ENCODE measurements around the gene HOXC5. TPM values are rescaled to one million over a fixed set of nuclear protein-coding genes. Genes with fewer than 3 reads are reported as not detected.
A peak's percentile ranks its signal among the peaks of the same experiment; 100 is the strongest.

The HOXC5 gene
- polyA plus RNA-seq (2012; ENCODE audit: insufficient read length, low read depth) = not detected

DNA sequence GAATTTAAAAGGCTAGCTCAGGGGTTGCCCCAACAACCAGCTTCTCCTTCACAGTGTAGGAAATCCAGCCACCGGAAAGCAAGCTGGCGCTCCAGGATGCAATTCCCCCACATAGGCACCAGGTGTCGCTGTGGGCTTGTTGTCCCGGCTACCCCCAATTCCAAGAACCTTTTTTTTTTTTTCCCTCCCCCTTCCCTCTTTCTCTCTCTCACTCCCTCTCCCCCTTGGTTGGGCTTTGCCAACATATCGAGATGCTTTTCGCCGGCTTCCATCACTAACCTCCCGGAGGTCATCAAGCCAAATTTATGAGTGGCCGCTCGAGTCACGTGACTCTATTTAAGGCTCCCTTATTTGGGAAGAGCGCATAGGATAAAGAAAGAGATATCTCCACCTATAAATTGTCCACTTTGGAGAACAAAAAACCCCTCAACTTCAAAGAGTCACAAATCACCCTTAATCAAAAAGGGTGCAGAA, at the start of gene HOXC5:
HOXC5 (plus strand) TSS at position 424 of the 474 bp plus-strand sequence. CDS start 73 bp downstream, outside the sequence.
- no peak for TF ChIP-seq POLR2AphosphoS5 (IDR thresholded peaks at IDR 0.05; ENCODE audit: low read depth, low read length)
- TF ChIP-seq, protein P1, sequence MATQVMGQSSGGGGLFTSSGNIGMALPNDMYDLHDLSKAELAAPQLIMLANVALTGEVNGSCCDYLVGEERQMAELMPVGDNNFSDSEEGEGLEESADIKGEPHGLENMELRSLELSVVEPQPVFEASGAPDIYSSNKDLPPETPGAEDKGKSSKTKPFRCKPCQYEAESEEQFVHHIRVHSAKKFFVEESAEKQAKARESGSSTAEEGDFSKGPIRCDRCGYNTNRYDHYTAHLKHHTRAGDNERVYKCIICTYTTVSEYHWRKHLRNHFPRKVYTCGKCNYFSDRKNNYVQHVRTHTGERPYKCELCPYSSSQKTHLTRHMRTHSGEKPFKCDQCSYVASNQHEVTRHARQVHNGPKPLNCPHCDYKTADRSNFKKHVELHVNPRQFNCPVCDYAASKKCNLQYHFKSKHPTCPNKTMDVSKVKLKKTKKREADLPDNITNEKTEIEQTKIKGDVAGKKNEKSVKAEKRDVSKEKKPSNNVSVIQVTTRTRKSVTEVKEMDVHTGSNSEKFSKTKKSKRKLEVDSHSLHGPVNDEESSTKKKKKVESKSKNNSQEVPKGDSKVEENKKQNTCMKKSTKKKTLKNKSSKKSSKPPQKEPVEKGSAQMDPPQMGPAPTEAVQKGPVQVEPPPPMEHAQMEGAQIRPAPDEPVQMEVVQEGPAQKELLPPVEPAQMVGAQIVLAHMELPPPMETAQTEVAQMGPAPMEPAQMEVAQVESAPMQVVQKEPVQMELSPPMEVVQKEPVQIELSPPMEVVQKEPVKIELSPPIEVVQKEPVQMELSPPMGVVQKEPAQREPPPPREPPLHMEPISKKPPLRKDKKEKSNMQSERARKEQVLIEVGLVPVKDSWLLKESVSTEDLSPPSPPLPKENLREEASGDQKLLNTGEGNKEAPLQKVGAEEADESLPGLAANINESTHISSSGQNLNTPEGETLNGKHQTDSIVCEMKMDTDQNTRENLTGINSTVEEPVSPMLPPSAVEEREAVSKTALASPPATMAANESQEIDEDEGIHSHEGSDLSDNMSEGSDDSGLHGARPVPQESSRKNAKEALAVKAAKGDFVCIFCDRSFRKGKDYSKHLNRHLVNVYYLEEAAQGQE (IDR thresholded peaks at IDR 0.05; ENCODE audit: insufficient read depth in 1 of 2, low read depth in 2 of 2, low read length in 2 of 2) = no peak; a peak in 1 of 4 replicates

DNA sequence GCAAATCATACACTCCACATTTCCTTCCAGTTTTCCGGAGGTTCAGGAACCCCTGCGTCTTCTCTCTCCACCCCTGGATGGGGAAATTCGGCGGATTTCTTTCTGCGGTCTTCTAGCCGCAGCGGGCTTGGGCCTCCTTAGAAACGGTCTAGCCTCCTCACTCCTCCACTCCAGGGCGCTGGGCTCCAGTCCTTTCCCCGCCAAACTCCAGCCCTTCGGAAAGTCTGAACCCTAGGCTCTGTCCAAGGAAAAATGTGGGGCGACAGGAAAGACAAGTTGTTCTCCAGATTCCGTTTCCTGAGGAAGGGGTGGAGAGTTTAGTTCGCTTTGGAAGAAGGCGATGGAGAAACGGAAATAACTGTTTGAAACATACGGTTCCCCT, 49.3 kb upstream of the HOXC5 start:
- TF ChIP-seq TAF1 (IDR thresholded peaks at IDR 0.05; ENCODE audit: borderline replicate concordance, insufficient read depth, low read length) (no peak), FOXP2 (optimal IDR thresholded peaks at IDR 0.05; ENCODE audit: borderline replicate concordance, extremely low read depth, extremely low read length, insufficient read depth) (no peak), SIN3A (IDR thresholded peaks at IDR 0.05; ENCODE audit: borderline replicate concordance, insufficient read depth, low read length) (no peak), POLR2AphosphoS5 (IDR thresholded peaks at IDR 0.05; ENCODE audit: low read depth, low read length) (no peak)
- TF ChIP-seq, protein P1 (IDR thresholded peaks at IDR 0.05; ENCODE audit: insufficient read depth in 1 of 2, low read depth in 2 of 2, low read length in 2 of 2) = no peak

DNA sequence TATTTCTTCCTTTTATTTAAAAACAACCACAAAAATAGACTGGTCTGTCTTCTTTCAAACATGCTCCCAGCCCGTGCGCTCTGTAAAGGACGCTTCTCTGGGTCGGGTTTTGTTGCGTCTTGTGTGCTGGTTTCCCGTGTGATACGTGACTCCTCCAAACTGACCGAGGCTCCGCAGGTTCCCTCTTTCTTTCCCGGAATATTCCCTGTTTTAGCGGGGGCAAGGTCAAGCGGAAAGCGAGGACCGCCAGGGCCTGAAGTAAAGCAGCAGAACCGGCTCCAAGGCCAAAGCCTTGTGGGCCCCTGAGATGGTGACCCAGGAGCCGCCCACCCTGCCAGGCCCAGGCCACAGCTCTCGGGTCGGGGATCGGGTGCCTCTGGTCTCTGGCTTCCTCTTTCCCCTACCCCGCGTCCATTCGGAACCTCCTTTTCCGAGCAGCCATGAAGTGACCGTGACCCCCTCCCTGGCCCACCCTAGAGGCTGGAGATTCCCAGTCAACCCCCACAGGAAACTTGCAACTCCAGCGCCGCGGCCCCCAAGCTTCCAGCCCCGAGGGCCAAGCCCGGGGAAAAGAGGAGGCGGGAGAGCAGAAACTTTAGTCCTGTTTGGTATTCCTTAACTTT, 48.8 kb upstream of the HOXC5 start:
- TF ChIP-seq, protein P1 (IDR thresholded peaks at IDR 0.05; ENCODE audit: insufficient read depth in 1 of 2, low read depth in 2 of 2, low read length in 2 of 2) = no peak
- no peak for TF ChIP-seq POLR2AphosphoS5 (IDR thresholded peaks at IDR 0.05; ENCODE audit: low read depth, low read length)
- TF ChIP-seq TAF1 (IDR thresholded peaks at IDR 0.05; ENCODE audit: borderline replicate concordance, insufficient read depth, low read length) = no peak
- no peak for TF ChIP-seq SIN3A (IDR thresholded peaks at IDR 0.05; ENCODE audit: borderline replicate concordance, insufficient read depth, low read length)
- TF ChIP-seq FOXP2 (optimal IDR thresholded peaks at IDR 0.05; ENCODE audit: borderline replicate concordance, extremely low read depth, extremely low read length, insufficient read depth) = no peak

DNA sequence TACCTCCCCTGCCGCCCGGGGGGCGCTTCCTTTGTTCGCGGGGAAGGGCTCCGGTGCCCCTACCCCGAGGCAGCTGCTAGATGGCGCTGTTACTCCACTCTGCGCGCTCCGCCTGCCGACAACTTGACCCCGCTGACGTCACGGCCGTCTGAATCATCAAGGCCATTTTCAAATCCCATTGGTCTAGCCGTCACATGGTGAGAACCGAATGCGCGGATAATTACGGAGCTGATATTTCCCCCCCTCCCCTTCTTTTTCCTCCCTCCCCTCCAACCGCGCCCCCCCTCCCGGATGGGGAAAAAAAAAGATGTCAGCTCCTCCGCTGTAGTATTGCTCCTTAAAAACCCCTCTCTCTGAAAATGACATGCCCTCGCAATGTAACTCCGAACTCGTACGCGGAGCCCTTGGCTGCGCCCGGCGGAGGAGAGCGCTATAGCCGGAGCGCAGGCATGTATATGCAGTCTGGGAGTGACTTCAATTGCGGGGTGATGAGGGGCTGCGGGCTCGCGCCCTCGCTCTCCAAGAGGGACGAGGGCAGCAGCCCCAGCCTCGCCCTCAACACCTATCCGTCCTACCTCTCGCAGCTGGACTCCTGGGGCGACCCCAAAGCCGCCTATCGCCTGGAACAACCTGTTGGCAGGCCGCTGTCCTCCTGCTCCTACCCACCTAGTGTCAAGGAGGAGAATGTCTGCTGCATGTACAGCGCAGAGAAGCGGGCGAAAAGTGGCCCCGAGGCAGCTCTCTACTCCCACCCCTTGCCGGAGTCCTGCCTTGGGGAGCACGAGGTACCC, 47.8 kb upstream of the HOXC5 start, which contains the start of gene HOXC10:
HOXC10 (plus strand) TSS at position 246 of the 791 bp plus-strand sequence; CDS start at position 360, 114 bp downstream.
- TF ChIP-seq FOXP2 (optimal IDR thresholded peaks at IDR 0.05; ENCODE audit: borderline replicate concordance, extremely low read depth, extremely low read length, insufficient read depth) = peak; percentile 41
- no peak for TF ChIP-seq SIN3A (IDR thresholded peaks at IDR 0.05; ENCODE audit: borderline replicate concordance, insufficient read depth, low read length)
- no peak for TF ChIP-seq TAF1 (IDR thresholded peaks at IDR 0.05; ENCODE audit: borderline replicate concordance, insufficient read depth, low read length)

DNA sequence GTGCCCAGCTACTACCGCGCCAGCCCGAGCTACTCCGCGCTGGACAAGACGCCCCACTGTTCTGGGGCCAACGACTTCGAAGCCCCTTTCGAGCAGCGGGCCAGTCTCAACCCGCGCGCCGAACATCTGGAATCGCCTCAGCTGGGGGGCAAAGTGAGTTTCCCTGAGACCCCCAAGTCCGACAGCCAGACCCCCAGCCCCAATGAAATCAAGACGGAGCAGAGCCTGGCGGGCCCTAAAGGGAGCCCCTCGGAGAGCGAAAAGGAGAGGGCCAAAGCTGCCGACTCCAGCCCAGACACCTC, 47.2 kb upstream of the HOXC5 start:
- TF ChIP-seq, protein P1 (IDR thresholded peaks at IDR 0.05; ENCODE audit: insufficient read depth in 1 of 2, low read depth in 2 of 2, low read length in 2 of 2) = no peak
- TF ChIP-seq FOXP2 (optimal IDR thresholded peaks at IDR 0.05; ENCODE audit: borderline replicate concordance, extremely low read depth, extremely low read length, insufficient read depth) = no peak
- no peak for TF ChIP-seq POLR2AphosphoS5 (IDR thresholded peaks at IDR 0.05; ENCODE audit: low read depth, low read length)
- no peak for TF ChIP-seq TAF1 (IDR thresholded peaks at IDR 0.05; ENCODE audit: borderline replicate concordance, insufficient read depth, low read length)
- TF ChIP-seq SIN3A (IDR thresholded peaks at IDR 0.05; ENCODE audit: borderline replicate concordance, insufficient read depth, low read length) = no peak
